Ascending aorta (tissue), 2 donors: ENCODE measurements around the gene EMILIN3. TPM values are rescaled to one million over a fixed set of nuclear protein-coding genes. Genes with fewer than 3 reads are reported as not detected.

Experiments
- DNase-seq, 2 donors: peaks; one replicate each; pipeline ENCODE4 v3.0.0-alpha.2; 2019; ENCODE audit warnings: low spot score in 2 of 2
- H3K27ac ChIP-seq, 2 donors: fragments of 200-600 bp; sonication (generic); one replicate each; pipeline ENCODE4 v1.5.1; 2016 to 2017; ENCODE audit warnings: mild to moderate bottlenecking in 1 of 2
- H3K27me3 ChIP-seq: fragments of 200-600 bp; sonication (generic); one replicate; pipeline ENCODE4 v1.5.1; 2017
- H3K36me3 ChIP-seq, 2 donors: fragments of 200-600 bp; sonication (generic); one replicate each; pipeline ENCODE4 v1.5.1; 2016
- H3K4me1 ChIP-seq, 2 donors: fragments of 200-600 bp; sonication (generic); one replicate each; pipeline ENCODE4 v1.5.1; 2016 to 2017; ENCODE audit warnings: mild to moderate bottlenecking in 1 of 2
- H3K4me3 ChIP-seq, 2 donors: fragments of 200-600 bp; sonication (generic); one replicate each; pipeline ENCODE4 v1.5.1; 2016 to 2017; ENCODE audit warnings: mild to moderate bottlenecking in 1 of 2
- H3K9me3 ChIP-seq, 2 donors: fragments of 200-600 bp; sonication (generic); one replicate each; pipeline ENCODE4 v1.5.1; 2016
- intact Hi-C: fragments of 100-400 bp; cut with DNase I; formaldehyde crosslinking; loops from one replicate; pipeline ENCODE4 v1.15.1; 2023
- total RNA-seq: library from RNA; depleted of rRNA; stranded (reverse); fragments of >200 nt; gene quantifications from one replicate; pipeline ENCODE4 v1.1.0, GENCODE V29; 2016
- TF ChIP-seq, protein P1 (sequence below), 3 experiments: fragments of 200-600 bp in 2 of 3; fragments of 450-650 bp in 1 of 3; sonication (generic) in 2 of 3; IDR thresholded peaks; one replicate each; pipeline ENCODE4 v1.5.1; 2016 to 2019; ENCODE audit warnings: antibody characterized with exemption in 3 of 3, mild to moderate bottlenecking in 1 of 3, moderate library complexity in 1 of 3

Gene EMILIN3
- total RNA-seq, 1 donor from 2014 or later = 0.53 TPM

DNA sequence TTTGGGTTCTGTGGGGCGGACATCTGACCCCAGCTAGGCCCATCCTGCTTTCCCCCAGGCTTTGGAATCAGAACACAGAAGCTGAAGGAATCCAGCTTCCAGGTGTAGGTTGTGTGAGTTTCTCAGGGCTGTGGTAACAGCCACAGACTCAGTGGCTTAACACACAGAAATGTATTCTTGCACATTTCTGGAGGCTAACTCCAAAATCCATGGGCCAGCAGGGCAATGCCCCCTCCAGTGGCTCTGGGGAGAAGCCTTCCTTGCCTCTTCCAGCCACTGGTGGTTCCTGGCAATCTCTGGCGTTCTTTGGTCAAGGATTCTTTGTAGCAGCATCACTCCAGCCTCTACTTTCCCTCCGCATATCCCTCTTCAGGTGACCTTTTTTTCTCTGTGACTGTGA lies 1.3 kb upstream of the EMILIN3 start:
- no peaks in the 10 kb centered on the region for H3K9me3 ChIP-seq
- no peaks in the 10 kb centered on the region for H3K36me3 ChIP-seq
- DNase-seq = no peak
- no peak overlapping the region for H3K27ac ChIP-seq
- TF ChIP-seq, protein P1, sequence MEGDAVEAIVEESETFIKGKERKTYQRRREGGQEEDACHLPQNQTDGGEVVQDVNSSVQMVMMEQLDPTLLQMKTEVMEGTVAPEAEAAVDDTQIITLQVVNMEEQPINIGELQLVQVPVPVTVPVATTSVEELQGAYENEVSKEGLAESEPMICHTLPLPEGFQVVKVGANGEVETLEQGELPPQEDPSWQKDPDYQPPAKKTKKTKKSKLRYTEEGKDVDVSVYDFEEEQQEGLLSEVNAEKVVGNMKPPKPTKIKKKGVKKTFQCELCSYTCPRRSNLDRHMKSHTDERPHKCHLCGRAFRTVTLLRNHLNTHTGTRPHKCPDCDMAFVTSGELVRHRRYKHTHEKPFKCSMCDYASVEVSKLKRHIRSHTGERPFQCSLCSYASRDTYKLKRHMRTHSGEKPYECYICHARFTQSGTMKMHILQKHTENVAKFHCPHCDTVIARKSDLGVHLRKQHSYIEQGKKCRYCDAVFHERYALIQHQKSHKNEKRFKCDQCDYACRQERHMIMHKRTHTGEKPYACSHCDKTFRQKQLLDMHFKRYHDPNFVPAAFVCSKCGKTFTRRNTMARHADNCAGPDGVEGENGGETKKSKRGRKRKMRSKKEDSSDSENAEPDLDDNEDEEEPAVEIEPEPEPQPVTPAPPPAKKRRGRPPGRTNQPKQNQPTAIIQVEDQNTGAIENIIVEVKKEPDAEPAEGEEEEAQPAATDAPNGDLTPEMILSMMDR (IDR thresholded peaks at IDR 0.05) = no peak
- intact Hi-C loops = no loop called here
- peaks cover 12% of the 10 kb centered on the region for H3K27me3 ChIP-seq
- no peak overlapping the region for H3K4me3 ChIP-seq
- peaks cover 0 to 2% of the 10 kb centered on the region in 2 donors for H3K4me1 ChIP-seq

GRCh38 chr20:41367393-41367695 lies 726 bp upstream of the EMILIN3 start:
- Histone ChIP-seq H3K4me1 (peaks cover 0 to 2% of the 10 kb centered on the region in 2 donors), H3K36me3 (no peaks in the 10 kb centered on the region), H3K4me3 (no peak overlapping the region), H3K27me3 (peaks cover 12% of the 10 kb centered on the region), H3K9me3 (no peaks in the 10 kb centered on the region), H3K27ac (no peak overlapping the region)
- TF ChIP-seq, protein P1 (IDR thresholded peaks at IDR 0.05) = no peak
- DNase-seq = no peak
- intact Hi-C loops = no loop called here

- no peak for DNase-seq
- no peak overlapping the region for H3K27ac ChIP-seq
- intact Hi-C loops = no loop called here
Measured at GRCh38 chr20:41365777-41366545, 657 bp downstream of the EMILIN3 start.

DNA sequence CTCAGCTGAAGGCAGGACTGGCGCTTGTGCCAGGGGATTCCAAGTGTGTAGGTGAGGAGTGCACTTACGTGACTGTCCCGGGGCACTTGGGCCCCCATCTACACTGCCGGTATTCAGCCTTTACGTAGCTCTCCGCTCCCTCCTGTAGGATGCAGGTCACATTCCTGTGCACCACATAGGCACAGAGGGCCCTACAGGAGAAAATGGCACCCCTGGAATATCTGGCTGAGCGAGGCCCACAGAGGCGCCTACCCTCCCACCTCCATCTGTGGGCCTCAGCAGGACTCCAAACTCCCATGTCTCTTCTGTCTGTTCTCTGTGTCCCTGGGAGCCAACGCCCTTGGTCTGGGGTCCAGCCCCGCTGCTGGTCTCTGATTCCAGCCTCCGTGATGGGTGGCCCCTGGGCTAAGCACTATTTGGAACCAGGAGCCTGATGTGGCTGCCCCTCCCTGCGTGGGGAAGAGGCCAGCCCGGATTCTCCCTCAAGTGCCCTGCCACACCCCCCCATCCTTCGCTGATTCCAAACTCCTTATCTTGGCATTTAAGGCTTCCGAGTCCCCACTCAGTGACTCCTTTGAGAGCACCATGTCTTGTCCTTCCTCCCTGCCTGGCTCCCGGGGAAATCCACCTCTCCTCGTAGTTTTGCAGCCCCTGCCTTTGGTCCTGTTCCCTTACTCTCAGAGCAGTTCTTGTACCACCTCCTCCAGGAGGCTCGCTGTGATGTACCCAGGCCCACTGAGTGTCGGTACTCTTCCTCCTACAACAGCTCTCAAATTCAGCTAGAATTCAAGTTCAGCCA lies 1.5 kb downstream of the EMILIN3 start:
- Histone ChIP-seq H3K9me3 (no peaks in the 10 kb centered on the region), H3K27me3 (peaks cover 12% of the 10 kb centered on the region), H3K4me1 (peaks cover 0 to 2% of the 10 kb centered on the region in 2 donors), H3K27ac (no peak overlapping the region), H3K36me3 (no peaks in the 10 kb centered on the region), H3K4me3 (peak overlapping the region in 1 of 2 donors; percentile 61)
- intact Hi-C loops = no loop called here
- TF ChIP-seq, protein P1 (IDR thresholded peaks at IDR 0.05) = no peak
- DNase-seq = no peak

More at GRCh38 chr20:41365777-41366545, 657 bp downstream of the EMILIN3 start:
- TF ChIP-seq, protein P1 (IDR thresholded peaks at IDR 0.05) = no peak
- H3K4me3 ChIP-seq = peak overlapping the region; percentile 34 to 61
- peaks cover 0 to 2% of the 10 kb centered on the region in 2 donors for H3K4me1 ChIP-seq
- no peaks in the 10 kb centered on the region for H3K36me3 ChIP-seq
- H3K27me3 ChIP-seq = peaks cover 12% of the 10 kb centered on the region
- H3K9me3 ChIP-seq = no peaks in the 10 kb centered on the region

DNA sequence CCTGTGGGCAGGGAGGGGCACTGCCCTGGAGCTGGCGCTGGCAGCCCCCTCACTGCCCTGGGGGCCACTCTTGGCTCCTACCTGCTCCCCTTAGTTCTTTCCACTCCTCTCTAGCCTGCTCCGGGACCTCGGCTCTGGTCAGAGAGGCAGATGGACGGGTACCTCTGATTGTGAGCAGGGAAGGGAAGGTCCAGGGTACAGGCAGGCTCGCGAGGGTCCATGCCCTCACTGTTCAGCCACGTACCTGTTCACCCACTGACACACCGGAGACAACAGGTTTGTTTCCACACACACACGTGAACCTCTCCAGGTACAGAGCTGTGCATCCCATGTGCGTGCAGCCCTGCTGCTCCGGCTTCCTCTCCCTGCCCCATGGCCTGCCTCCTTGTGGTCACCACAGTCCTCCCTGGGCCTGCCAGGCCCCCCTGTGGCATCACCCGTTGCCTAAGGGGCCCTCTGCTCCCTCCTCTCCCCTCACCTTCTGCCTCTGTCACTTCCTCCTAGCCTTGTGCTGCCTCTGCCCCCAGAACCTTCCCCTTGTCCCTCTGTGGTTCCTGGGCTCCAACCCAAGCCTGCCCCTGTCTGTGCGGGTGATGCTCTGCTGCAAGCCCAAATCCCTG lies 2.3 kb downstream of the EMILIN3 start:
- intact Hi-C loops = no loop called here

More for the DNA sequence above, 2.3 kb downstream of the EMILIN3 start:
- TF ChIP-seq, protein P1 (IDR thresholded peaks at IDR 0.05) = no peak
- H3K27me3 ChIP-seq = peaks cover 12% of the 10 kb centered on the region
- peaks cover 0 to 2% of the 10 kb centered on the region in 2 donors for H3K4me1 ChIP-seq
- peaks cover 0 to 6% of the 10 kb centered on the region in 2 donors for H3K36me3 ChIP-seq
- no peaks in the 10 kb centered on the region for H3K9me3 ChIP-seq
- no peak overlapping the region for H3K4me3 ChIP-seq
- no peak for DNase-seq
- H3K27ac ChIP-seq = no peak overlapping the region
